GM12874 (cell line): Measurements from ENCODE around the gene USP28.

Source experiments
- CTCF ChIP-seq: IDR thresholded peaks from 2 replicates; pipeline ENCODE4 v1.5.1; 2011; ENCODE audit warnings: low read depth, mild to moderate bottlenecking, control low read depth, low read length, moderate library complexity; ENCODE audit not compliant: insufficient read depth

Gene USP28

GRCh38 chr11:113806406-113806805, 69.0 kb downstream of the USP28 start:
- TF ChIP-seq CTCF, result peak; percentile 64

GRCh38 chr11:113805640-113806039, 69.7 kb downstream of the USP28 start:
- TF ChIP-seq CTCF, result no peak

GRCh38 chr11:113802621-113803020, 72.8 kb downstream of the USP28 start:
- TF ChIP-seq CTCF, result no peak

GRCh38 chr11:113796663-113797259, 78.6 kb downstream of the USP28 start:
- TF ChIP-seq CTCF, result peak; percentile 60

- no peak for TF ChIP-seq CTCF
These were observed 85.6 kb downstream of the USP28 start for GRCh38 chr11:113789675-113790320.

GRCh38 chr11:113782134-113782533, 93.2 kb downstream of the USP28 start:
- TF ChIP-seq CTCF, result no peak

GRCh38 chr11:113781682-113782081, 93.7 kb downstream of the USP28 start:
- TF ChIP-seq CTCF, result no peak
